B cell (primary cell): Measurements from ENCODE around the gene NPHP4. TPM values are rescaled to one million over a fixed set of nuclear protein-coding genes. Genes with fewer than 3 reads are reported as not detected.

Experiments used
- ATAC-seq: fragments of 200-7000 bp; cut with Tn5 transposase; one replicate; pipeline ENCODE4 v1.10.0; 2021; ENCODE audit warnings: low read depth, mild to moderate bottlenecking, moderate number of reproducible peaks, moderate library complexity
- CTCF ChIA-PET: fragments of 350-600 bp; sonication (Branson Sonifier 250); formaldehyde crosslinking; loops from one replicate; lab custom pipeline; 2021; ENCODE audit warnings: antibody characterized with exemption, inconsistent platforms; lab: Charles Lee
- POLR2A ChIA-PET: fragments of 350-600 bp; sonication (Branson Sonifier 250); formaldehyde crosslinking; loops from one replicate; lab custom pipeline; 2021; ENCODE audit warnings: antibody characterized with exemption; lab: Charles Lee
- DNase-seq: peaks from one replicate; pipeline ENCODE4 v3.0.0; 2013
- H2AFZ ChIP-seq: 2 replicates; pipeline ENCODE4 v1.6.1; 2012; ENCODE audit warnings: mild to moderate bottlenecking, low read depth, low read length; ENCODE audit not compliant: insufficient read depth, poor library complexity, severe bottlenecking
- H3K27ac ChIP-seq, 2 donors: 1 replicate in 1 of 2; 2 replicates in 1 of 2; pipeline ENCODE4 v1.5.1; 2012 to 2013; ENCODE audit warnings: low read length in 2 of 2, mild to moderate bottlenecking in 2 of 2, moderate library complexity in 1 of 2
- H3K27me3 ChIP-seq, 4 experiments: fragments of 200-600 bp in 1 of 4; sonication (generic) in 1 of 4; replicated peaks in 1 of 4; 1 replicate in 2 of 4; 2 replicates in 2 of 4; pipeline versions ENCODE4 v1.6.1 to v1.7.0; 2013 to 2016; ENCODE audit warnings: low read length in 3 of 4, mild to moderate bottlenecking in 2 of 4, mixed read lengths in 1 of 4, moderate library complexity in 1 of 4; ENCODE audit not compliant: insufficient read depth in 4 of 4, control insufficient read depth in 3 of 4; ENCODE audit errors: control extremely low read depth in 1 of 4
- H3K36me3 ChIP-seq, 2 experiments: replicated peaks in 1 of 2; 1 replicate in 1 of 2; 2 replicates in 1 of 2; pipeline versions ENCODE4 v1.6.1 to v1.7.1; 2013; ENCODE audit warnings: low read length in 1 of 2; ENCODE audit not compliant: insufficient read depth in 2 of 2, control insufficient read depth in 1 of 2; ENCODE audit errors: control extremely low read depth in 1 of 2, extremely low read depth in 1 of 2
- H3K4me1 ChIP-seq, 2 donors: fragments of 200-600 bp in 1 of 2; sonication (generic) in 1 of 2; 1 replicate in 1 of 2; 2 replicates in 1 of 2; pipeline versions ENCODE4 v1.5.1 to v1.6.1; 2013 to 2017; ENCODE audit warnings: low read length in 2 of 2; ENCODE audit not compliant: control insufficient read depth in 2 of 2, insufficient read depth in 2 of 2
- H3K4me2 ChIP-seq: replicated peaks from 2 replicates; pipeline ENCODE3; 2012; ENCODE audit warnings: mild to moderate bottlenecking, low read depth, low read length; ENCODE audit not compliant: poor library complexity, severe bottlenecking
- H3K4me3 ChIP-seq, 5 experiments: fragments of 200-600 bp in 1 of 5; sonication (generic) in 1 of 5; 1 replicate in 3 of 5; 2 replicates in 2 of 5; pipeline versions ENCODE4 v1.5.1 to v1.7.0; 2011 to 2016; ENCODE audit warnings: low read length in 4 of 5, mild to moderate bottlenecking in 4 of 5, low read depth in 2 of 5, control low read depth in 1 of 5, moderate library complexity in 1 of 5; ENCODE audit not compliant: insufficient read depth in 1 of 5; ENCODE audit errors: control extremely low read depth in 1 of 5, extremely low read depth in 1 of 5
- H3K79me2 ChIP-seq: fragments of 200-600 bp; sonication (generic); one replicate; pipeline ENCODE4 v1.6.0; 2016; ENCODE audit warnings: low read length; ENCODE audit not compliant: control insufficient read depth, insufficient read depth
- H3K9ac ChIP-seq: fragments of 200-600 bp; sonication (generic); 2 replicates; pipeline ENCODE4 v1.6.1; 2017; ENCODE audit warnings: mild to moderate bottlenecking, low read length, moderate library complexity
- H3K9me3 ChIP-seq, 3 donors: one replicate each; pipeline versions ENCODE4 v1.6.1 to v1.7.1; 2013; ENCODE audit warnings: low read length in 2 of 3; ENCODE audit not compliant: control insufficient read depth in 2 of 3, insufficient read depth in 1 of 3; ENCODE audit errors: control extremely low read depth in 1 of 3
- H4K20me1 ChIP-seq: 2 replicates; pipeline ENCODE4 v1.6.0; 2012; ENCODE audit warnings: mild to moderate bottlenecking, low read length; ENCODE audit not compliant: insufficient read depth, control insufficient read depth, poor library complexity, severe bottlenecking
- H3K27ac Mint-ChIP-seq: one replicate; pipeline ENCODE4 v1.8.0; 2021; ENCODE audit warnings: mixed read lengths
- H3K27me3 Mint-ChIP-seq: one replicate; pipeline ENCODE4 v1.8.0; 2021; ENCODE audit warnings: mixed read lengths
- H3K4me1 Mint-ChIP-seq: one replicate; pipeline ENCODE4 v1.8.0; 2021; ENCODE audit warnings: mixed read lengths
- H3K4me3 Mint-ChIP-seq: one replicate; pipeline ENCODE4 v1.8.0; 2021; ENCODE audit warnings: mixed read lengths
- H3K9me3 Mint-ChIP-seq: one replicate; pipeline ENCODE4 v1.8.0; 2022; ENCODE audit warnings: mixed read lengths; ENCODE audit not compliant: insufficient read depth
- EZH2 ChIP-seq: IDR thresholded peaks from 2 replicates; pipeline ENCODE4 v1.6.1; 2012; ENCODE audit warnings: borderline replicate concordance, low read depth, mild to moderate bottlenecking, moderate library complexity, low read length; ENCODE audit not compliant: insufficient read depth, poor library complexity, severe bottlenecking
- WGBS: methylation state at CpG from one replicate; pipeline ENCODE4 v1.1.5; 2013; ENCODE audit warnings: missing lambda C conversion rate; ENCODE audit not compliant: insufficient coverage; 5-methylcytosine and 5-hydroxymethylcytosine counted together
- intact Hi-C: fragments of 100-400 bp; cut with micrococcal nuclease; formaldehyde crosslinking; loops from one replicate; pipeline ENCODE4 v1.10.0; 2022
- polyA plus RNA-seq: library from polyadenylated mRNA; depleted of rRNA; stranded (reverse); fragments of >200 nt; gene quantifications from 2 replicates; pipeline ENCODE4 v1.2.3, GENCODE V29; 2012
- total RNA-seq, 2 donors: library from RNA; stranded (reverse); fragments of 120-200 nt in 1 of 2; gene quantifications; 1 replicate in 1 of 2; 2 replicates in 1 of 2; pipeline versions ENCODE4 v1.2.3 to v1.2.4, GENCODE V29; 2013 to 2022
- TF ChIP-seq, protein P1 (sequence below): fragments of 200-600 bp; IDR thresholded peaks from one replicate; pipeline ENCODE4 v1.8.0; 2022; ENCODE audit warnings: antibody characterized with exemption, mild to moderate bottlenecking

Gene NPHP4
- total and polyA plus RNA-seq, 2 donors (not counting 1 experiment from before 2014, with no cell fraction given) = 6.5 to 14.8 TPM

DNA sequence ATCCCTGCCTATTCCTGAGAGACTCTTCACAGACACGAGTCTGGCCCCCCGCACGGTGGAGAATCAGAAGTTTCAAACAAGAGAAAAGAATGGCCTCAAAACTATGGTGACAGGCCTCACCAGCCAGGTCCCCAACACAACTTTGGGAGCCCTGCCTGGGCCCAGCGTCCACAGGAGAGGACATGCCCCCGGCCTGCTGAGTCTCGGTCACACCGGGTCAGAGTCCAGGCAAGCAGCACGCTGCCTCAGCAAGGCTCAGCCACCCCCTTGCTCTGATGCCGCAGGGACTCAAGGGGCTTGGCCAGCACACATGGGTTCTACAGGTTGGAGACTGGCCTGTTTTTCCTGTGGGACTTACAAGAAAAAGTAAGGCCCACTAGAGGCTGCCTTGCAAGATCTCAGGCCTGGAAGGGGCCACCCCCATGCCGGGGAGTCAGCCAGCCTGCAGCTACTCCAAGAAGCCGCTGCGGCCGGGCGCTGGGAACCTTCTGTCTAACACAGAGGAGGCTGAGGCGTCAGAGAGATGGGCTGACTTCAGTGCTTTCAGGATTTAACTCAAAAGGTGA is 116.8 kb downstream of the NPHP4 start:
- 97% methylated on average over 15 of the region's 15 CpGs for WGBS

DNA sequence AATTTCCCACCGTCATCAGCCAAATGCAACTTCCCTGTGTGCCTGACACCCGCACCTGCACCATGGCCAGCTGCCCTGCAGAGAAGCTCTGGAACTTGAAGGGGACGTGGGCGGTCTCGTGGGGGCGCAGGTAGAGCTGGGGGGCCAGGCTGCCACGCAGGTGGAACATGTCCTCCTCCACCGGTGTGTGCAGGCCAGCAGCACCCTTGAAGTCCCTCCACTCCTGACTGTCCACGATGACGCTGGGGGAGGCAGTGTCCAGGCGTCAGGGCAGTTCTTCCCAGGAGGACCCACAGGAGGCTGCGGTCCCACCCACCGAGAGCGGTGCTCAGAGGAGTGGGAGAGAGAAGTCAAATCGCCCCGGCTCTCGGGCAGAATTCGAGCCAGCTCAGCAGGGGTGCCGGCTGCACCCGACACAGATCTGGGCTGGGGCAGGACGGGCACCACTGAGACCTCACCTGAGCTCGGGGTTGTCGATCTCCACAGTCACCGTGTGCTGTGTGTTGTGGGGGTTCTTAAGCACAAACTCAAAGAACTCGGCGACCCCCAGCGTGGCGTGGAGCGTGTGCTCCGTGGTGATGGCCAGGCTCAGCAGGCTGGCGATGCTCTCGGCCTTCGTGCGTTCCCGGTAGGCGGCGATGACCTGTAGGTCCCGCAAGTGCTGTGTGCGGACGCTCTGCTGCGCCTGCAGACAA is 117.7 kb downstream of the NPHP4 start:
- Mint-ChIP-seq H3K27ac (no peak overlapping the region), H3K4me1 (no peaks in the 10 kb centered on the region), H3K27me3 (no peaks in the 10 kb centered on the region), H3K4me3 (no peak overlapping the region), H3K9me3 (peaks cover 3% of the 10 kb centered on the region)
- ChIA-PET CTCF (no interaction called here), POLR2A (no interaction called here)
- no peak overlapping the region for H3K4me3 ChIP-seq
- H3K9ac ChIP-seq = no peak overlapping the region
- peaks cover 0 to 3% (median 0%) of the 10 kb centered on the region in 3 donors for H3K9me3 ChIP-seq
- H3K4me2 ChIP-seq = no peak overlapping the region
- no peaks in the 10 kb centered on the region for H3K4me1 ChIP-seq
- no peaks in the 10 kb centered on the region for H4K20me1 ChIP-seq
- no peaks in the 10 kb centered on the region for H3K79me2 ChIP-seq
- H3K27me3 ChIP-seq = no peaks in the 10 kb centered on the region
- intact Hi-C loops = no loop called here
- 97% methylated on average over 40 of the region's 41 CpGs for WGBS
- ATAC-seq = no peak
- TF ChIP-seq EZH2 = no peak
- TF ChIP-seq, protein P1, sequence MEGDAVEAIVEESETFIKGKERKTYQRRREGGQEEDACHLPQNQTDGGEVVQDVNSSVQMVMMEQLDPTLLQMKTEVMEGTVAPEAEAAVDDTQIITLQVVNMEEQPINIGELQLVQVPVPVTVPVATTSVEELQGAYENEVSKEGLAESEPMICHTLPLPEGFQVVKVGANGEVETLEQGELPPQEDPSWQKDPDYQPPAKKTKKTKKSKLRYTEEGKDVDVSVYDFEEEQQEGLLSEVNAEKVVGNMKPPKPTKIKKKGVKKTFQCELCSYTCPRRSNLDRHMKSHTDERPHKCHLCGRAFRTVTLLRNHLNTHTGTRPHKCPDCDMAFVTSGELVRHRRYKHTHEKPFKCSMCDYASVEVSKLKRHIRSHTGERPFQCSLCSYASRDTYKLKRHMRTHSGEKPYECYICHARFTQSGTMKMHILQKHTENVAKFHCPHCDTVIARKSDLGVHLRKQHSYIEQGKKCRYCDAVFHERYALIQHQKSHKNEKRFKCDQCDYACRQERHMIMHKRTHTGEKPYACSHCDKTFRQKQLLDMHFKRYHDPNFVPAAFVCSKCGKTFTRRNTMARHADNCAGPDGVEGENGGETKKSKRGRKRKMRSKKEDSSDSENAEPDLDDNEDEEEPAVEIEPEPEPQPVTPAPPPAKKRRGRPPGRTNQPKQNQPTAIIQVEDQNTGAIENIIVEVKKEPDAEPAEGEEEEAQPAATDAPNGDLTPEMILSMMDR = no peak
- H3K27ac ChIP-seq = no peak overlapping the region
- H2AFZ ChIP-seq = no peak overlapping the region
- no peaks in the 10 kb centered on the region for H3K36me3 ChIP-seq
- no peak for DNase-seq

More for the DNA sequence above, 116.8 kb downstream of the NPHP4 start:
- Mint-ChIP-seq H3K4me1 (no peaks in the 10 kb centered on the region), H3K4me3 (no peak overlapping the region), H3K9me3 (peaks cover 7% of the 10 kb centered on the region), H3K27ac (no peak overlapping the region), H3K27me3 (no peaks in the 10 kb centered on the region)
- no peak for TF ChIP-seq EZH2
- TF ChIP-seq, protein P1 = no peak
- CTCF ChIA-PET = no interaction called here
- H4K20me1 ChIP-seq = no peaks in the 10 kb centered on the region
- H2AFZ ChIP-seq = no peak overlapping the region
- H3K79me2 ChIP-seq = no peaks in the 10 kb centered on the region
- DNase-seq (no peak), ATAC-seq (no peak)
- no peaks in the 10 kb centered on the region for H3K4me1 ChIP-seq
- H3K27me3 ChIP-seq = no peaks in the 10 kb centered on the region
- H3K4me3 ChIP-seq = no peak overlapping the region
- H3K36me3 ChIP-seq = no peaks in the 10 kb centered on the region
- H3K27ac ChIP-seq = no peak overlapping the region
- no peak overlapping the region for H3K9ac ChIP-seq
- intact Hi-C loops = no loop called here
- H3K9me3 ChIP-seq = peaks cover 0 to 12% (median 0%) of the 10 kb centered on the region in 3 donors
- no peak overlapping the region for H3K4me2 ChIP-seq
- POLR2A ChIA-PET = no interaction called here
